Upper lobe of right lung (tissue), 1 donor: Measurements from ENCODE around the gene THUMPD2. TPM values are rescaled to one million over a fixed set of nuclear protein-coding genes. Genes with fewer than 3 reads are reported as not detected.

Experiments used
- ATAC-seq: fragments of 200-7000 bp; cut with Tn5 transposase; one replicate; pipeline ENCODE4 v1.9.1; 2020; ENCODE audit warnings: mild to moderate bottlenecking, moderate library complexity
- DNase-seq: peaks from one replicate; pipeline ENCODE4 v3.0.0-alpha.2; 2020
- H3K27ac ChIP-seq: fragments of 200-600 bp; one replicate; pipeline ENCODE4 v1.8.0; 2022
- H3K27me3 ChIP-seq: fragments of 200-600 bp; one replicate; pipeline ENCODE4 v1.8.0; 2022; ENCODE audit warnings: mild to moderate bottlenecking
- H3K36me3 ChIP-seq: fragments of 200-600 bp; one replicate; pipeline ENCODE4 v1.8.0; 2022
- H3K4me1 ChIP-seq: fragments of 200-600 bp; one replicate; pipeline ENCODE4 v1.8.0; 2022
- H3K4me3 ChIP-seq: fragments of 200-600 bp; one replicate; pipeline ENCODE4 v1.8.0; 2022; ENCODE audit warnings: mild to moderate bottlenecking
- H3K9me3 ChIP-seq: fragments of 200-600 bp; one replicate; pipeline ENCODE4 v1.8.0; 2022
- CTCF ChIP-seq: fragments of 200-600 bp; IDR thresholded peaks from one replicate; pipeline ENCODE4 v1.8.0; 2022; ENCODE audit warnings: antibody characterized with exemption
- intact Hi-C: fragments of 100-400 bp; cut with DNase I; formaldehyde crosslinking; loops from one replicate; pipeline ENCODE4 v1.11.0; 2022
- total RNA-seq: library from RNA; stranded (reverse); fragmentation: NEBNext Ultra II Directional; extraction: Animal tissue kit (Norgen Biotek cat#: 25700); gene quantifications from one replicate; pipeline ENCODE4 v1.2.1, GENCODE V29; 2021
- donor health status: DM: no; HTN: yes; CAD: no; lungs with severe emphysema.

Gene THUMPD2
- total RNA-seq, 1 donor from 2014 or later, result 10.7 TPM

GRCh38 chr2:39717067-39717466 is 62.0 kb downstream of the THUMPD2 start:
- Histone ChIP-seq H3K27me3 (no peaks in the 10 kb centered on the region), H3K27ac (no peak overlapping the region), H3K4me3 (no peak overlapping the region), H3K36me3 (no peaks in the 10 kb centered on the region), H3K4me1 (no peaks in the 10 kb centered on the region), H3K9me3 (no peaks in the 10 kb centered on the region)
- intact Hi-C loops, result no loop called here
- DNase-seq, result no peak
- no peak for ATAC-seq
- TF ChIP-seq CTCF, result no peak

GRCh38 chr2:39715822-39716221 is 63.2 kb downstream of the THUMPD2 start:
- Histone ChIP-seq H3K4me1 (no peaks in the 10 kb centered on the region), H3K4me3 (no peak overlapping the region), H3K27me3 (no peaks in the 10 kb centered on the region), H3K9me3 (no peaks in the 10 kb centered on the region), H3K27ac (no peak overlapping the region), H3K36me3 (no peaks in the 10 kb centered on the region)
- no peak for TF ChIP-seq CTCF
- ATAC-seq, result no peak
- DNase-seq, result no peak
- intact Hi-C loops, result no loop called here

- H3K4me3 ChIP-seq, result no peak overlapping the region
- no peaks in the 10 kb centered on the region for H3K4me1 ChIP-seq
- H3K36me3 ChIP-seq, result no peaks in the 10 kb centered on the region
- TF ChIP-seq CTCF, result no peak
- no peak overlapping the region for H3K27ac ChIP-seq
- DNase-seq (no peak), ATAC-seq (no peak)
- H3K9me3 ChIP-seq, result no peaks in the 10 kb centered on the region
- intact Hi-C loops, result no loop called here
- H3K27me3 ChIP-seq, result no peaks in the 10 kb centered on the region
Observed at GRCh38 chr2:39715095-39715494, 64.0 kb downstream of the THUMPD2 start.

GRCh38 chr2:39712953-39713352 is 66.1 kb downstream of the THUMPD2 start:
- H3K27me3 ChIP-seq, result no peaks in the 10 kb centered on the region
- intact Hi-C loops, result no loop called here
- ATAC-seq (no peak), DNase-seq (no peak)
- no peaks in the 10 kb centered on the region for H3K9me3 ChIP-seq
- no peak overlapping the region for H3K27ac ChIP-seq
- TF ChIP-seq CTCF, result no peak
- no peaks in the 10 kb centered on the region for H3K4me1 ChIP-seq
- no peaks in the 10 kb centered on the region for H3K36me3 ChIP-seq
- H3K4me3 ChIP-seq, result no peak overlapping the region

- ATAC-seq, result no peak
- Histone ChIP-seq H3K9me3 (no peaks in the 10 kb centered on the region), H3K27me3 (no peaks in the 10 kb centered on the region), H3K4me3 (no peak overlapping the region), H3K36me3 (no peaks in the 10 kb centered on the region), H3K4me1 (no peaks in the 10 kb centered on the region), H3K27ac (no peak overlapping the region)
- no peak for DNase-seq
- intact Hi-C loops, result no loop called here
- TF ChIP-seq CTCF, result no peak
Observed at GRCh38 chr2:39710807-39711206, 68.3 kb downstream of the THUMPD2 start.

GRCh38 chr2:39708003-39708402 is 71.1 kb downstream of the THUMPD2 start:
- ATAC-seq (no peak), DNase-seq (no peak)
- no peak overlapping the region for H3K27ac ChIP-seq
- no peak overlapping the region for H3K4me3 ChIP-seq
- no peaks in the 10 kb centered on the region for H3K4me1 ChIP-seq
- TF ChIP-seq CTCF, result no peak
- H3K9me3 ChIP-seq, result no peaks in the 10 kb centered on the region
- H3K27me3 ChIP-seq, result no peaks in the 10 kb centered on the region
- intact Hi-C loops, result no loop called here
- no peaks in the 10 kb centered on the region for H3K36me3 ChIP-seq
